ENCODE results near the gene EPGN.

GRCh38 chr4:74320559-74321118 is 12.4 kb downstream of the EPGN start:
- TF ChIP-seq ZBTB33 (CRISPR knock-in tag; IDR thresholded peaks at IDR 0.05) (no peak), NFE2 (CRISPR knock-in tag; IDR thresholded peaks at IDR 0.05) (no peak), ZNF256 (CRISPR knock-in tag; conservative IDR thresholded peaks at IDR 0.05) (no peak), USF2 (IDR thresholded peaks at IDR 0.05; ENCODE audit: low read depth, low read length) (no peak), USF2 (CRISPR knock-in tag; IDR thresholded peaks at IDR 0.05; ENCODE audit: borderline replicate concordance) (no peak), CTCF (CRISPR knock-in tag; IDR thresholded peaks at IDR 0.05) (peak; percentile 42), HDAC2 (CRISPR knock-in tag; IDR thresholded peaks at IDR 0.05) (no peak), PHF8 (CRISPR knock-in tag; IDR thresholded peaks at IDR 0.05) (no peak), MBNL3 (CRISPR knock-in tag; conservative IDR thresholded peaks at IDR 0.05) (no peak), TP53 (CRISPR knock-in tag; conservative IDR thresholded peaks at IDR 0.05) (no peak), ZNF503 (CRISPR knock-in tag; IDR thresholded peaks at IDR 0.05) (no peak), ASH2L (IDR thresholded peaks at IDR 0.05; ENCODE audit: insufficient read length, low read depth, low read length) (no peak), DR1 (CRISPR knock-in tag; IDR thresholded peaks at IDR 0.05) (no peak), REPIN1 (CRISPR knock-in tag; IDR thresholded peaks at IDR 0.05; ENCODE audit: borderline replicate concordance, low read depth) (no peak)
